Spleen (tissue), 11 donors: Measurements from ENCODE around the gene COQ8A. TPM values are rescaled to one million over a fixed set of nuclear protein-coding genes. Genes with fewer than 3 reads are reported as not detected.

Experiments used
- DNase-seq: peaks from one replicate; pipeline ENCODE4 v3.0.0-alpha.2; 2020
- H3K27ac ChIP-seq, 8 donors: fragments of 200-600 bp; sonication (generic) in 7 of 8; 1 replicate in 4 of 8; 2 replicates in 4 of 8; pipeline versions ENCODE4 v1.5.0 to v1.8.0; 2016 to 2021; ENCODE audit warnings: inconsistent platforms in 4 of 8, mild to moderate bottlenecking in 4 of 8, moderate library complexity in 1 of 8
- H3K27me3 ChIP-seq, 7 donors: fragments of 200-600 bp; sonication (generic) in 6 of 7; replicated peaks in 1 of 7; 1 replicate in 4 of 7; 2 replicates in 3 of 7; pipeline versions ENCODE4 v1.5.0 to v1.8.0; 2016 to 2021; ENCODE audit warnings: inconsistent platforms in 3 of 7, mild to moderate bottlenecking in 1 of 7
- H3K36me3 ChIP-seq, 6 donors: fragments of 200-600 bp; sonication (generic) in 5 of 6; 1 replicate in 4 of 6; 2 replicates in 2 of 6; pipeline versions ENCODE4 v1.5.0 to v1.8.0; 2016 to 2021; ENCODE audit warnings: inconsistent platforms in 2 of 6
- H3K4me1 ChIP-seq, 6 donors: fragments of 200-600 bp; sonication (generic) in 5 of 6; 1 replicate in 3 of 6; 2 replicates in 3 of 6; pipeline versions ENCODE4 v1.5.0 to v1.8.0; 2016 to 2021; ENCODE audit warnings: inconsistent platforms in 3 of 6
- H3K4me3 ChIP-seq, 8 donors: fragments of 200-600 bp; sonication (generic) in 7 of 8; 1 replicate in 4 of 8; 2 replicates in 4 of 8; pipeline versions ENCODE4 v1.5.0 to v1.8.0; 2016 to 2021; ENCODE audit warnings: inconsistent platforms in 4 of 8, mild to moderate bottlenecking in 4 of 8, moderate library complexity in 2 of 8
- H3K9me3 ChIP-seq, 8 donors: fragments of 200-600 bp; sonication (generic) in 7 of 8; 1 replicate in 4 of 8; 2 replicates in 4 of 8; pipeline versions ENCODE4 v1.5.0 to v1.8.0; 2016 to 2021; ENCODE audit warnings: inconsistent platforms in 4 of 8
- POLR2A ChIP-seq, 3 donors: fragments of 450-650 bp; IDR thresholded peaks; one replicate each; pipeline ENCODE4 v1.5.1; 2017; ENCODE audit warnings: antibody characterized with exemption in 3 of 3, mild to moderate bottlenecking in 1 of 3
- POLR2AphosphoS5 ChIP-seq, 3 donors: sonication (generic); formaldehyde crosslinking; IDR thresholded peaks; one replicate each; pipeline ENCODE4 v1.5.1; 2017; ENCODE audit warnings: antibody characterized with exemption in 3 of 3
- WGBS, 5 donors: extraction: QIAGEN DNeasy Blood & Tissue Kit in 3 of 5; methylation state at CpG; one replicate each; pipeline versions ENCODE4 v1.1.5 to v1.1.7; 2013 to 2018; 5-methylcytosine and 5-hydroxymethylcytosine counted together
- intact Hi-C: fragments of 100-400 bp; cut with DNase I; formaldehyde crosslinking; loops from one replicate; pipeline ENCODE4 v1.15.0; 2023; ENCODE audit warnings: low total_unique reads
- polyA plus RNA-seq, 3 donors: library from polyadenylated mRNA; stranded (reverse); fragments of 200-250 nt; gene quantifications; one replicate each; pipeline ENCODE4 v1.2.1, GENCODE V29; 2013
- total RNA-seq, 7 donors: library from RNA; depleted of rRNA in 3 of 7; stranded (reverse); fragments of >200 nt in 3 of 7; fragmentation: NEBNext Ultra II Directional in 4 of 7; extraction: Animal tissue kit (Norgen Biotek cat#: 25700) in 4 of 7; gene quantifications; one replicate each; pipeline versions ENCODE4 v1.1.0 to v1.2.1, GENCODE V29; 2016 to 2021
- TF ChIP-seq, protein P1 (sequence below), 11 experiments: fragments of 200-600 bp in 7 of 11; fragments of 450-650 bp in 4 of 11; sonication (generic) in 4 of 11; IDR thresholded peaks in 8 of 11; conservative IDR thresholded peaks in 3 of 11; 1 replicate in 7 of 11; 2 replicates in 4 of 11; pipeline versions ENCODE4 v1.4.0 to v1.8.0; 2016 to 2021; ENCODE audit warnings: antibody characterized with exemption in 11 of 11, inconsistent platforms in 4 of 11, mild to moderate bottlenecking in 1 of 11
- donor health status: healthy with polysubstance abuse.
- donor health status: DM: no; HTN: no; CAD: no; lungs with moderate emphysema.
- donor health status: DM: no; HTN: no; CAD: no.
- donor health status: Bipolar disorder and iron deficiency.
- donor health status: healthy.
- donor health status: DM: no; HTN: no; CAD: no.
- donor health status: DM: yes; HTN: yes; CAD: no.

The COQ8A gene
- total and polyA plus RNA-seq, 10 donors = 31.0 to 59.4 (median 41.2) TPM

DNA sequence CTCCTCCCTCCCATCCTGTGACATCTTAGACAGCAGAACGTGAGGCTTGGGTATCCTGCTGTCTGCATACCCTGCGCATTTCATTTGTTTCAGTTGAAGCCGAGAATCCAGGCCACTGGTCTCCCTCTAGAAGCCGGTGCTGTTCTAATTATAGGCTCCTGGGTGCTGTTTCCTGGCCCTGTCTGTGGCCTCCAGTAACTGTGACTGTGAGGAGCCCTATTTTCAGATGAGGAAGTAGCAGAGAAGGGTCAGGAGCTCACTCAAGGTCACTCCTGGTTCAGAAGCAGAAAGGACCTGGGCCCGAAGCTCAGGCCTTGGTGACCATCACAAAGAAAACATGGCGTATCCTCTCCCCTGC, 24.0 kb downstream of the COQ8A start:
- intact Hi-C loops = no loop called here
- TF ChIP-seq POLR2A (IDR thresholded peaks at IDR 0.05) (no peak), POLR2AphosphoS5 (IDR thresholded peaks at IDR 0.05) (no peak)
- TF ChIP-seq, protein P1, sequence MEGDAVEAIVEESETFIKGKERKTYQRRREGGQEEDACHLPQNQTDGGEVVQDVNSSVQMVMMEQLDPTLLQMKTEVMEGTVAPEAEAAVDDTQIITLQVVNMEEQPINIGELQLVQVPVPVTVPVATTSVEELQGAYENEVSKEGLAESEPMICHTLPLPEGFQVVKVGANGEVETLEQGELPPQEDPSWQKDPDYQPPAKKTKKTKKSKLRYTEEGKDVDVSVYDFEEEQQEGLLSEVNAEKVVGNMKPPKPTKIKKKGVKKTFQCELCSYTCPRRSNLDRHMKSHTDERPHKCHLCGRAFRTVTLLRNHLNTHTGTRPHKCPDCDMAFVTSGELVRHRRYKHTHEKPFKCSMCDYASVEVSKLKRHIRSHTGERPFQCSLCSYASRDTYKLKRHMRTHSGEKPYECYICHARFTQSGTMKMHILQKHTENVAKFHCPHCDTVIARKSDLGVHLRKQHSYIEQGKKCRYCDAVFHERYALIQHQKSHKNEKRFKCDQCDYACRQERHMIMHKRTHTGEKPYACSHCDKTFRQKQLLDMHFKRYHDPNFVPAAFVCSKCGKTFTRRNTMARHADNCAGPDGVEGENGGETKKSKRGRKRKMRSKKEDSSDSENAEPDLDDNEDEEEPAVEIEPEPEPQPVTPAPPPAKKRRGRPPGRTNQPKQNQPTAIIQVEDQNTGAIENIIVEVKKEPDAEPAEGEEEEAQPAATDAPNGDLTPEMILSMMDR (IDR thresholded peaks at IDR 0.05 in 8 of 11, conservative IDR thresholded peaks at IDR 0.05 in 3 of 11) = no peak
- Histone ChIP-seq H3K36me3 (peaks cover 0 to 74% (median 21%) of the 10 kb centered on the region in 6 donors), H3K27ac (peak overlapping the region in 3 of 8 donors; percentile 33 to 41 (median 39)), H3K4me3 (no peak overlapping the region), H3K4me1 (peaks cover 0 to 28% (median 15%) of the 10 kb centered on the region in 6 donors), H3K27me3 (no peaks in the 10 kb centered on the region), H3K9me3 (no peaks in the 10 kb centered on the region)
- no peak for DNase-seq
- WGBS, 5 donors = 36 to 58% (median 46%) methylated on average over 6 of the region's 6 CpGs

DNA sequence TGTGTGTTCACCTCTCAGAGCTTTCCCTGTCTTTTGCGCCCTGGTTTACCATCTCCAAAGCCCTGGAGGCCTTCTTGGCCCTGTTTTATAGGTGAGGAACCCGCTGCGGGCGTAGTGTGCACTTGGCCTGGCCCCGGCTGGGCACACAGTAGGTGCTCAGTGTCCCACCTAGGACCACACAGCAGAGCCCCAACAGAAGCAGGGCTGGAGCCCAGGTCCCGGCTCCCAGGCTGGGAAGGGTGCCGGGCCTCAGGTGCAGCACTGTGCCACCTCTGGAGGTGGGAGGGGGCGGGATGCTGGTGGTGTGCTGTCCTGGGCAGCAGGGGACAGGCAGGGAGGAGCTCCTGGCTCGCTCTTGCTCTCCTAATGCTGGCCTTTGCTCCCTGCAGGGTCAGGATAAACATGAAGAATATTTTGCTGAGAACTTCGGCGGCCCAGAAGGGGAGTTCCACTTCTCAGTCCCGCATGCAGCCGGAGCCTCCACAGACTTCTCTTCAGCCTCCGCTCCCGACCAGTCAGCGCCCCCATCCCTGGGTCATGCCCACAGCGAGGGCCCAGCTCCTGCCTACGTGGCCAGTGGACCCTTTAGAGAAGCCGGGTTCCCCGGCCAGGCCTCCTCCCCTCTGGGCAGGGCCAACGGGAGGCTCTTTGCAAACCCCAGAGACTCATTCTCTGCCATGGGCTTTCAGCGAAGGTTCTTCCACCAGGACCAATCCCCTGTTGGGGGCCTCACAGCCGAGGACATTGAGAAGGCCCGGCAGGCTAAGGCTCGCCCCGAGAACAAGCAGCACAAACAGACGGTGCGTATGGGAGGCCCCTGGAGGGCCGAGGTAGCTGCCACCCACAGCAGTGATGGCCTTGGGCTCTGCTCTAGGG, 24.8 kb downstream of the COQ8A start:
- Histone ChIP-seq H3K36me3 (peaks cover 0 to 81% (median 25%) of the 10 kb centered on the region in 6 donors), H3K9me3 (no peaks in the 10 kb centered on the region), H3K27me3 (no peaks in the 10 kb centered on the region), H3K4me3 (no peak overlapping the region), H3K4me1 (peaks cover 0 to 25% (median 15%) of the 10 kb centered on the region in 6 donors), H3K27ac (peak overlapping the region in 2 of 8 donors; percentile 33 to 41)
- intact Hi-C loops = no loop called here
- no peak for DNase-seq
- 95 to 97% (median 95%) methylated on average over 22 to 29 of the region's 29 CpGs for WGBS, 5 donors
- TF ChIP-seq POLR2AphosphoS5 (IDR thresholded peaks at IDR 0.05) (no peak), POLR2A (IDR thresholded peaks at IDR 0.05) (no peak)
- TF ChIP-seq, protein P1 (IDR thresholded peaks at IDR 0.05 in 8 of 11, conservative IDR thresholded peaks at IDR 0.05 in 3 of 11) = no peak

DNA sequence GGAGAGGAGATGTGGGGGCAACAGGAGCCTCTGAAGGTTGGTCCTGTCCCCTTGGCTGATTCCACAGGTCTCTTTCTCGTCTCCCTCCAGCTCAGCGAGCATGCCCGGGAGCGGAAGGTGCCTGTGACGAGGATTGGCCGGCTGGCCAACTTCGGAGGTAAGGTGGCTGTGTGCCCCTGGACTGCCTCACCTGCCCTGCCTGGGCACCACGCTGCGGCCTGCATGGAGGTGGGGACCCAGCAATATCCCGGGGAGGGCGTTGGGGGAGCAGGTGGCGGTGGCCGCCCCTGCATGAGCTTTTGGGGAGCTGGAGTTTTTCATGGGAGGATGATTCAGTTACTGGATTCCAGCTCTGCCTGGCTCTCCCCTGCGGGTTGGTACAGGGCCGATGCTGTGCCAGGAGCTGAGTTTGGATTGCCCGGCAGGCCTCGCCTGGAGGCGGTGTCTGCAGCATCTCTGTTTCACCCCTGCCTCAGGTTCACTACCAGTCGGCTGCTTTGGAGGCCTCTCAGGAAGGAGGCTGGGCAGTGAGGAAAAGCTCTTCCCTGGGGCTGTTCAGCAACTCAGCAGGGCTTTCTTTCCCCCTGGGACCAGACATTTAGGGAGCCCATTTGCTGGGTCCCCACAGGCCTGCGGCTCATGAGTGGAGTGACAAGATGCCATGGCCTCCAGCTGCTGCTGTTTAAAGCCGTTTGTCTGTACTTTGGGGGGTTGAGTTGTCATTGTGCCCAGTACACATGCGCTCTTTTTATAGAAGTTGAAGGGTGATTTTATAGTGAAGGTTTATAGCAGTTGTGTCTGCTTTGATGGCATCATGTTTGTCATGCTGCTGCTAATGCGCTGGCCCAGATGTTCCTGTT, 25.7 kb downstream of the COQ8A start:
- H3K4me1 ChIP-seq = peaks cover 0 to 25% (median 15%) of the 10 kb centered on the region in 6 donors
- peaks cover 0 to 3% (median under 1%) of the 10 kb centered on the region in 8 donors for H3K9me3 ChIP-seq
- intact Hi-C loops = no loop called here
- peak in 1 of 3 donors; percentile 24 for TF ChIP-seq POLR2AphosphoS5 (IDR thresholded peaks at IDR 0.05)
- TF ChIP-seq, protein P1 (IDR thresholded peaks at IDR 0.05 in 8 of 11, conservative IDR thresholded peaks at IDR 0.05 in 3 of 11) = no peak
- 93 to 97% (median 95%) methylated on average over 16 to 23 of the region's 23 CpGs for WGBS, 5 donors
- H3K36me3 ChIP-seq = peaks cover 0 to 90% (median 29%) of the 10 kb centered on the region in 6 donors
- no peaks in the 10 kb centered on the region for H3K27me3 ChIP-seq
- no peak overlapping the region for H3K27ac ChIP-seq
- no peak overlapping the region for H3K4me3 ChIP-seq
- no peak for DNase-seq
